Measurements from ENCODE around the gene TRPT1. TPM values are rescaled to one million over a fixed set of nuclear protein-coding genes. Genes with fewer than 3 reads are reported as not detected.
A peak's percentile ranks its signal among the peaks of the same experiment; 100 is the strongest.

TRPT1 gene
- total RNA-seq, 2 experiments from 2014 or later: 11.3 to 11.5 TPM

GRCh38 chr11:64260147-64260708, 34.2 kb upstream of the TRPT1 start:
- CTCF ChIA-PET: no interaction called here

GRCh38 chr11:64259533-64260067, 33.6 kb upstream of the TRPT1 start:
- Mint-ChIP-seq H3K4me1 (ENCODE audit: low read depth) (no peaks in the 10 kb centered on the region), H3K27ac (no peak overlapping the region), H3K36me3 (ENCODE audit: low read depth) (peaks cover 13% of the 10 kb centered on the region), H3K9me3 (no peaks in the 10 kb centered on the region), H3K27me3 (no peaks in the 10 kb centered on the region), H3K4me3 (no peak overlapping the region)
- H3K36me3 ChIP-seq (ENCODE audit: insufficient read depth, low read length): peaks cover 24% of the 10 kb centered on the region
- peaks cover 7% of the 10 kb centered on the region for H3K4me1 ChIP-seq (ENCODE audit: insufficient read depth, low read length)
- no peak for TF ChIP-seq CTCF (IDR thresholded peaks at IDR 0.05)
- H3K27ac ChIP-seq (ENCODE audit: low read depth in 1 of 2, low read length in 2 of 2): no peak overlapping the region
- CTCF ChIA-PET: no interaction called here
- intact Hi-C loops (cut with DNase I, micrococcal nuclease): loop anchor here in 1 of 2 experiments (10.0 kb wide), 1 partner anchor 395 kb away; no protein-coding TSS in a partner anchor
- ATAC-seq (ENCODE audit: poor library complexity) (no peak), DNase-seq (peak in 1 of 14 experiments; percentile 40)
- POLR2A ChIA-PET: no interaction called here
- no peaks in the 10 kb centered on the region for H3K9me3 ChIP-seq (ENCODE audit: control insufficient read depth in 1 of 2, insufficient read depth in 1 of 2, low read length in 2 of 2)
- H3K4me3 ChIP-seq (ENCODE audit: low read length): no peak overlapping the region
- H3K27me3 ChIP-seq (ENCODE audit: control insufficient read depth in 1 of 2, insufficient read depth in 2 of 2, low read length in 2 of 2): no peaks in the 10 kb centered on the region

More at GRCh38 chr11:64260147-64260708, 34.2 kb upstream of the TRPT1 start:
- TF ChIP-seq CTCF (IDR thresholded peaks at IDR 0.05): no peak
- H3K4me3 ChIP-seq (ENCODE audit: low read length): no peak overlapping the region
- no peak overlapping the region for H3K27ac ChIP-seq (ENCODE audit: low read depth in 1 of 2, low read length in 2 of 2)
- intact Hi-C loops (cut with DNase I, micrococcal nuclease): no loop called here
- Mint-ChIP-seq H3K9me3 (no peaks in the 10 kb centered on the region), H3K27me3 (no peaks in the 10 kb centered on the region), H3K4me1 (ENCODE audit: low read depth) (no peaks in the 10 kb centered on the region), H3K27ac (no peak overlapping the region), H3K4me3 (no peak overlapping the region), H3K36me3 (ENCODE audit: low read depth) (peaks cover 13% of the 10 kb centered on the region)
- DNase-seq: no peak
- no peaks in the 10 kb centered on the region for H3K9me3 ChIP-seq (ENCODE audit: control insufficient read depth in 1 of 2, insufficient read depth in 1 of 2, low read length in 2 of 2)
- peaks cover 7% of the 10 kb centered on the region for H3K4me1 ChIP-seq (ENCODE audit: insufficient read depth, low read length)
- H3K36me3 ChIP-seq (ENCODE audit: insufficient read depth, low read length): peaks cover 24% of the 10 kb centered on the region
- no peaks in the 10 kb centered on the region for H3K27me3 ChIP-seq (ENCODE audit: control insufficient read depth in 1 of 2, insufficient read depth in 2 of 2, low read length in 2 of 2)
- ATAC-seq (ENCODE audit: poor library complexity): no peak
- POLR2A ChIA-PET: no interaction called here

GRCh38 chr11:64258946-64259532, 33.1 kb upstream of the TRPT1 start:
- Mint-ChIP-seq H3K27me3 (no peaks in the 10 kb centered on the region), H3K9me3 (no peaks in the 10 kb centered on the region), H3K27ac (no peak overlapping the region), H3K4me1 (ENCODE audit: low read depth) (no peaks in the 10 kb centered on the region), H3K4me3 (no peak overlapping the region), H3K36me3 (ENCODE audit: low read depth) (peaks cover 13% of the 10 kb centered on the region)
- ATAC-seq (ENCODE audit: poor library complexity) (no peak), DNase-seq (no peak)
- Histone ChIP-seq H3K9me3 (ENCODE audit: control insufficient read depth in 1 of 2, insufficient read depth in 1 of 2, low read length in 2 of 2) (no peaks in the 10 kb centered on the region), H3K36me3 (ENCODE audit: insufficient read depth, low read length) (peaks cover 24% of the 10 kb centered on the region), H3K27ac (ENCODE audit: low read depth in 1 of 2, low read length in 2 of 2) (no peak overlapping the region), H3K4me1 (ENCODE audit: insufficient read depth, low read length) (peaks cover 7% of the 10 kb centered on the region), H3K27me3 (ENCODE audit: control insufficient read depth in 1 of 2, insufficient read depth in 2 of 2, low read length in 2 of 2) (no peaks in the 10 kb centered on the region), H3K4me3 (ENCODE audit: low read length) (no peak overlapping the region)
- intact Hi-C loops (cut with DNase I, micrococcal nuclease): loop anchor here in 1 of 2 experiments (10.0 kb wide), 1 partner anchor 396 kb away; no protein-coding TSS in a partner anchor
- POLR2A ChIA-PET: no interaction called here
- CTCF ChIA-PET: interaction anchor here (1.0 kb wide), 1 partner anchor 55 kb away, joined by 3 read pairs; no protein-coding TSS in a partner anchor
- TF ChIP-seq CTCF (IDR thresholded peaks at IDR 0.05): no peak
